ENCODE measurements around the gene CPS1. TPM values are rescaled to one million over a fixed set of nuclear protein-coding genes. Genes with fewer than 3 reads are reported as not detected.

The CPS1 gene
- total and polyA plus RNA-seq, 2 donors (not counting 3 experiments of a cell fraction or from before 2014, with no cell fraction given): 0.18 to 0.53 TPM

DNA sequence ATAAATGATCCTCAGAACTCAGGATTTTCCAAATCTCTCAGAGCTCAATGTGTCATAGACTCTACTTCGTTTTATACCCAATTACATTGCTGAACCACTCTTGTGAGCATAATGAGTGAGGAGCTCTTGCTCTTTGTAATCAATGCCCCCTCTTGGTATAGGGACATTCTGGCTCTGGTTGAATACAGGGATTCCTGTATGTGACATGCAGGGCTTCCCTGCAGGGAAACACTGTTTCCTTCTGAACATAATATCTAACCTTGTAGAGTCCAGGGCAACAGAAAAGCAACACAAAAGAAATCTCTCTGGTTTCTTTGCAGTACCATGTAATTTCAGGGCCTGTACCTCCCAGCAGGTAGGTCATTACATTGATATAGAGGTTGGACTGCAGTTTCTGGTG, 101.5 kb downstream of the CPS1 start:
- dilution Hi-C loops (cut with MboI; ENCODE audit: extremely low pct_ligation_motif_present, low sequenced_read_pairs): no loop called here
- H3K4me3 ChIP-seq (replicated peaks in 1 of 3; ENCODE audit: insufficient read depth in 1 of 3, low read depth in 1 of 3, low read length in 3 of 3): no peak overlapping the region
- FAIRE-seq: no peak
- H3K4me1 ChIP-seq (ENCODE audit: control insufficient read depth, extremely low read depth, insufficient read depth, low read length): no peaks in the 10 kb centered on the region
- H3K9me3 ChIP-seq (replicated peaks; ENCODE audit: control insufficient read depth, insufficient read depth, low read length): no peaks in the 10 kb centered on the region
- H3K36me3 ChIP-seq (ENCODE audit: control insufficient read depth in 2 of 2, extremely low read depth in 1 of 2, insufficient read depth in 2 of 2, low read length in 2 of 2): no peaks in the 10 kb centered on the region
- H3K27me3 ChIP-seq (ENCODE audit: control insufficient read depth in 2 of 2, insufficient read depth in 2 of 2, low read length in 2 of 2): no peaks in the 10 kb centered on the region
- H3K9me1 ChIP-seq (replicated peaks; ENCODE audit: control insufficient read depth, extremely low read depth, insufficient read depth, low read length): no peaks in the 10 kb centered on the region
- no TSS peak for BruUV-seq (replicated peaks)
- no peak overlapping the region for H3K4me2 ChIP-seq (ENCODE audit: insufficient read depth, low read length)
- ChIA-PET CTCF (interaction anchor here (0.9 kb wide), 1 partner anchor 378 kb away, joined by 4 read pairs; no protein-coding TSS in a partner anchor), POLR2A (no interaction called here)
- H3K9ac ChIP-seq (replicated peaks; ENCODE audit: extremely low read depth, insufficient read depth, low read length): no peak overlapping the region
- no peaks in the 10 kb centered on the region for H3K79me2 ChIP-seq (ENCODE audit: control insufficient read depth, insufficient read depth, low read length)
- no peak overlapping the region for H3K27ac ChIP-seq (ENCODE audit: insufficient read depth, low read depth, low read length)
- no peak for DNase-seq (ENCODE audit: low read depth, low spot score)
- H2AFZ ChIP-seq (ENCODE audit: low read depth, low read length): no peak overlapping the region
- no peak for TF ChIP-seq GATA2 (IDR thresholded peaks at IDR 0.05; ENCODE audit: insufficient read depth, insufficient read length, low read depth, low read length)
- no peak for TF ChIP-seq MYC (IDR thresholded peaks at IDR 0.05; ENCODE audit: low read depth, low read length)
- intact Hi-C loops (cut with micrococcal nuclease): no loop called here
- no peaks in the 10 kb centered on the region for H4K20me1 ChIP-seq (replicated peaks; ENCODE audit: control insufficient read depth, extremely low read depth, insufficient read depth, low read length)

DNA sequence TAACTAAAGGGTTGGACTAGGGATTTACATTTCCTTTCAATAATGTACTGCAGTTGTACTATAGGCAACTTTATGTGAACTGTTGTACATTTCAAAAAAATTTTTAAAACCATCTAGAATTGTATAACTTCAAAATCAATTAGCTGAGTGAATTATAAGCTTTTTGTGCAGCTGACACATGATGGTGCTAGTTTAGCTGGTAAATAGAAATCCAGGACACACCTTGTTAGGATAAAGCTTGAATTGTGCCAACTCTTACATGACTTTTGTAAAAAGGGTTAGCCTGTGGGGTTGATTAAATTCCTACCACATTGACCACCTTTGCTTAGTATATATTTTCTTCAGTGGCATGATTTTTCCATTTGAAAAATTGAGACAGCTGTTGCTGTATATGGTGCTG, 104.4 kb downstream of the CPS1 start:
- intact Hi-C loops (cut with micrococcal nuclease) (no loop called here), dilution Hi-C loops (cut with MboI; ENCODE audit: extremely low pct_ligation_motif_present, low sequenced_read_pairs) (no loop called here)
- CTCF ChIA-PET: interaction anchor here (0.6 to 1.4 kb wide), 2 partner anchors 116 to 375 kb away, joined by 3 to 4 read pairs; no protein-coding TSS in a partner anchor
- DNase-seq (ENCODE audit: low read depth, low spot score) (no peak), FAIRE-seq (no peak)
- TF ChIP-seq GATA2 (IDR thresholded peaks at IDR 0.05; ENCODE audit: insufficient read depth, insufficient read length, low read depth, low read length) (no peak), FOS (IDR thresholded peaks at IDR 0.05; ENCODE audit: borderline replicate concordance, insufficient read depth, low read length) (no peak), JUN (IDR thresholded peaks at IDR 0.05; ENCODE audit: borderline replicate concordance, insufficient read depth, insufficient read length, low read depth) (no peak), EZH2 (IDR thresholded peaks at IDR 0.05; ENCODE audit: borderline replicate concordance, low read depth, low read length, severe bottlenecking) (no peak), MYC (IDR thresholded peaks at IDR 0.05; ENCODE audit: low read depth, low read length) (no peak), POLR2A (IDR thresholded peaks at IDR 0.05; ENCODE audit: low read depth, low read length) (no peak), POLR2AphosphoS5 (IDR thresholded peaks at IDR 0.05; ENCODE audit: insufficient read depth, low read depth, low read length) (no peak)
- TF ChIP-seq, protein P1, sequence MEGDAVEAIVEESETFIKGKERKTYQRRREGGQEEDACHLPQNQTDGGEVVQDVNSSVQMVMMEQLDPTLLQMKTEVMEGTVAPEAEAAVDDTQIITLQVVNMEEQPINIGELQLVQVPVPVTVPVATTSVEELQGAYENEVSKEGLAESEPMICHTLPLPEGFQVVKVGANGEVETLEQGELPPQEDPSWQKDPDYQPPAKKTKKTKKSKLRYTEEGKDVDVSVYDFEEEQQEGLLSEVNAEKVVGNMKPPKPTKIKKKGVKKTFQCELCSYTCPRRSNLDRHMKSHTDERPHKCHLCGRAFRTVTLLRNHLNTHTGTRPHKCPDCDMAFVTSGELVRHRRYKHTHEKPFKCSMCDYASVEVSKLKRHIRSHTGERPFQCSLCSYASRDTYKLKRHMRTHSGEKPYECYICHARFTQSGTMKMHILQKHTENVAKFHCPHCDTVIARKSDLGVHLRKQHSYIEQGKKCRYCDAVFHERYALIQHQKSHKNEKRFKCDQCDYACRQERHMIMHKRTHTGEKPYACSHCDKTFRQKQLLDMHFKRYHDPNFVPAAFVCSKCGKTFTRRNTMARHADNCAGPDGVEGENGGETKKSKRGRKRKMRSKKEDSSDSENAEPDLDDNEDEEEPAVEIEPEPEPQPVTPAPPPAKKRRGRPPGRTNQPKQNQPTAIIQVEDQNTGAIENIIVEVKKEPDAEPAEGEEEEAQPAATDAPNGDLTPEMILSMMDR (IDR thresholded peaks at IDR 0.05; ENCODE audit: extremely low read depth in 1 of 2, insufficient read depth in 1 of 2, low read depth in 1 of 2, low read length in 2 of 2): no peak
- TF ChIP-seq, protein P2, sequence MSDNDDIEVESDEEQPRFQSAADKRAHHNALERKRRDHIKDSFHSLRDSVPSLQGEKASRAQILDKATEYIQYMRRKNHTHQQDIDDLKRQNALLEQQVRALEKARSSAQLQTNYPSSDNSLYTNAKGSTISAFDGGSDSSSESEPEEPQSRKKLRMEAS (IDR thresholded peaks at IDR 0.05; ENCODE audit: insufficient read depth, insufficient read length): no peak
- Histone ChIP-seq H2AFZ (ENCODE audit: low read depth, low read length) (no peak overlapping the region), H3K27ac (ENCODE audit: insufficient read depth, low read depth, low read length) (no peak overlapping the region), H3K9me3 (replicated peaks; ENCODE audit: control insufficient read depth, insufficient read depth, low read length) (no peaks in the 10 kb centered on the region), H3K9me1 (replicated peaks; ENCODE audit: control insufficient read depth, extremely low read depth, insufficient read depth, low read length) (no peaks in the 10 kb centered on the region), H3K27me3 (ENCODE audit: control insufficient read depth in 2 of 2, insufficient read depth in 2 of 2, low read length in 2 of 2) (no peaks in the 10 kb centered on the region), H3K9ac (replicated peaks; ENCODE audit: extremely low read depth, insufficient read depth, low read length) (no peak overlapping the region), H3K4me1 (ENCODE audit: control insufficient read depth, extremely low read depth, insufficient read depth, low read length) (no peaks in the 10 kb centered on the region), H3K79me2 (ENCODE audit: control insufficient read depth, insufficient read depth, low read length) (no peaks in the 10 kb centered on the region), H3K36me3 (ENCODE audit: control insufficient read depth in 2 of 2, extremely low read depth in 1 of 2, insufficient read depth in 2 of 2, low read length in 2 of 2) (no peaks in the 10 kb centered on the region), H3K4me2 (ENCODE audit: insufficient read depth, low read length) (no peak overlapping the region), H4K20me1 (replicated peaks; ENCODE audit: control insufficient read depth, extremely low read depth, insufficient read depth, low read length) (no peaks in the 10 kb centered on the region), H3K4me3 (replicated peaks in 1 of 3; ENCODE audit: insufficient read depth in 1 of 3, low read depth in 1 of 3, low read length in 3 of 3) (no peak overlapping the region)
- BruUV-seq (replicated peaks): no TSS peak
- POLR2A ChIA-PET: no interaction called here
